Peyer's patch (tissue), 4 donors: ENCODE data around the gene OXTR.

Experiments used
- CTCF ChIP-seq, 6 experiments: fragments of 450-650 bp in 4 of 6; fragments of 200-600 bp in 2 of 6; sonication (generic) in 1 of 6; IDR thresholded peaks; one replicate each; pipeline ENCODE4 v1.5.1; 2017 to 2019; ENCODE audit warnings: antibody characterized with exemption in 6 of 6, mild to moderate bottlenecking in 3 of 6, moderate library complexity in 1 of 6
- POLR2A ChIP-seq, 2 donors: fragments of 450-650 bp; IDR thresholded peaks; one replicate each; pipeline ENCODE4 v1.5.1; 2017; ENCODE audit warnings: antibody characterized with exemption in 2 of 2, mild to moderate bottlenecking in 2 of 2, moderate library complexity in 2 of 2

- TF ChIP-seq CTCF (IDR thresholded peaks at IDR 0.05) (no peak), POLR2A (IDR thresholded peaks at IDR 0.05) (no peak)
Observed at GRCh38 chr3:8734137-8734878, 35.1 kb downstream of the OXTR start.
